ENCODE data around the gene CCDC93. TPM values are rescaled to one million over a fixed set of nuclear protein-coding genes. Genes with fewer than 3 reads are reported as not detected.

CCDC93 gene
- total and polyA plus RNA-seq, 2 experiments from 2014 or later: 12.8 to 15.9 TPM

- no peak overlapping the region for H3K9ac ChIP-seq
- no peak overlapping the region for H3K4me2 ChIP-seq (ENCODE audit: unreplicated experiment)
- no peak for DNase-seq
- peaks cover 2% of the 10 kb centered on the region for H3K79me2 ChIP-seq (ENCODE audit: insufficient read depth)
- no peaks in the 10 kb centered on the region for H4K20me1 ChIP-seq (ENCODE audit: insufficient read depth)
- no peaks in the 10 kb centered on the region for H3K9me2 ChIP-seq (ENCODE audit: insufficient read depth)
- H3K4me3 ChIP-seq: no peak overlapping the region
- H3K27me3 ChIP-seq (replicated peaks; ENCODE audit: insufficient read depth): no peaks in the 10 kb centered on the region
- no peak overlapping the region for H2AFZ ChIP-seq
- peaks cover 34% of the 10 kb centered on the region for H3F3A ChIP-seq (ENCODE audit: insufficient read depth)
- H3K4me1 ChIP-seq (ENCODE audit: insufficient read depth): peaks cover 45% of the 10 kb centered on the region
- in situ Hi-C loops (cut with MboI): no loop called here
- H3K36me3 ChIP-seq (ENCODE audit: low read depth): peaks cover 4% of the 10 kb centered on the region; the same call in 1 of the 2 replicates
- H3K27ac ChIP-seq: no peak overlapping the region
- H3K9me3 ChIP-seq (ENCODE audit: low read depth): no peaks in the 10 kb centered on the region
- TF ChIP-seq EZH2phosphoT487 (IDR thresholded peaks at IDR 0.05; ENCODE audit: insufficient read depth, low read depth) (no peak), EZH2 (IDR thresholded peaks at IDR 0.05; ENCODE audit: insufficient read depth, poor library complexity, severe bottlenecking) (no peak)
- 98 to 99% methylated on average over 2 of the region's 2 CpGs for WGBS, 2 experiments (ENCODE audit: low coverage in 1 of 2, low lambda C conversion rate in 2 of 2, missing lambda C conversion rate in 2 of 2)
These were observed 29.7 kb downstream of the CCDC93 start for GRCh38 chr2:117984208-117984607.

GRCh38 chr2:117983040-117983439 is 30.8 kb downstream of the CCDC93 start:
- H4K20me1 ChIP-seq (ENCODE audit: insufficient read depth): no peaks in the 10 kb centered on the region
- peaks cover 6% of the 10 kb centered on the region for H3K79me2 ChIP-seq (ENCODE audit: insufficient read depth)
- H3F3A ChIP-seq (ENCODE audit: insufficient read depth): peaks cover 45% of the 10 kb centered on the region
- no peaks in the 10 kb centered on the region for H3K9me2 ChIP-seq (ENCODE audit: insufficient read depth)
- WGBS, 2 experiments (ENCODE audit: low coverage in 1 of 2, low lambda C conversion rate in 2 of 2, missing lambda C conversion rate in 2 of 2): 51 to 56% methylated on average over 3 of the region's 3 CpGs
- H3K27me3 ChIP-seq (replicated peaks; ENCODE audit: insufficient read depth): no peaks in the 10 kb centered on the region
- no peak overlapping the region for H2AFZ ChIP-seq
- H3K4me2 ChIP-seq (ENCODE audit: unreplicated experiment): no peak overlapping the region
- peaks cover 8% of the 10 kb centered on the region for H3K36me3 ChIP-seq (ENCODE audit: low read depth)
- no peak overlapping the region for H3K4me3 ChIP-seq
- H3K27ac ChIP-seq: peak overlapping the region; percentile 91
- TF ChIP-seq EZH2phosphoT487 (IDR thresholded peaks at IDR 0.05; ENCODE audit: insufficient read depth, low read depth): no peak
- TF ChIP-seq EZH2 (IDR thresholded peaks at IDR 0.05; ENCODE audit: insufficient read depth, poor library complexity, severe bottlenecking): no peak
- in situ Hi-C loops (cut with MboI): no loop called here
- H3K4me1 ChIP-seq (ENCODE audit: insufficient read depth): peaks cover 57% of the 10 kb centered on the region
- no peak overlapping the region for H3K9ac ChIP-seq
- H3K9me3 ChIP-seq (ENCODE audit: low read depth): no peaks in the 10 kb centered on the region
- peak; percentile 24 for DNase-seq

DNA sequence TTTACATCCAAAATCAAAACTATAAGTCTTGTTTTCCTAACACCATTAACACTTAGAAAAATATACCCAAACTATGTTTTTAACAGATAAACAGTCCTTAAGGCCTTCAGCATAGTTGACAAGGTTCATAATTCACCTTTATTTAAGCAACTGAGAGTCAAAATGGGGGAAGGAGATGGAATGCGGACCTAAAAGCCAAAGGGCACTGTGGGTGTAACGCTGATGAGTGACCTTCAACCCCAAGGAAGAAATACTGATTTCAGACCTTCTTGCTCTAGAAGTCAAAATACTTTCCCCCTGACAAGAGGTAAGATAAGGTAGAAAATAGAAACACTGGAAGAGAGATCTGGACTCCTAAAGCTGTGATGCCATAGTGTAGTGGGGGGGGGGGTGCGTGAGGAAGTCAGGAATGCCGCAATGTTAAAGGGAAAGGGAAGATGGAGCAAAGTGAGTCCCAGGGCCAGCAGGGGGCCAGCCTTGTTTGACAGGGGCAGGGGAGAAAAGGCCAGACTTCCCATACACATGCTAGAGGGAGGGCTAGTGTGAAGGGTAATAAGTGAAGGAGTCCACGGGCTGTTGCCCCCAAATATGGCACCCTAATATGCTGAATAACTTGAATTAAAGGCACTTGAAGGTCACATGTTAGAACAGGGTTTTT is 31.4 kb downstream of the CCDC93 start:
- Histone ChIP-seq H3K9ac (no peak overlapping the region), H2AFZ (no peak overlapping the region), H3K4me3 (no peak overlapping the region), H3K79me2 (ENCODE audit: insufficient read depth) (peaks cover 12% of the 10 kb centered on the region), H3K9me3 (ENCODE audit: low read depth) (no peaks in the 10 kb centered on the region), H3K4me1 (ENCODE audit: insufficient read depth) (peaks cover 62% of the 10 kb centered on the region), H3K9me2 (ENCODE audit: insufficient read depth) (no peaks in the 10 kb centered on the region), H3K36me3 (ENCODE audit: low read depth) (peaks cover 11% of the 10 kb centered on the region), H3K27me3 (replicated peaks; ENCODE audit: insufficient read depth) (no peaks in the 10 kb centered on the region), H3F3A (ENCODE audit: insufficient read depth) (peaks cover 51% of the 10 kb centered on the region), H3K27ac (peak overlapping the region; percentile 91), H4K20me1 (ENCODE audit: insufficient read depth) (no peaks in the 10 kb centered on the region), H3K4me2 (ENCODE audit: unreplicated experiment) (no peak overlapping the region)
- DNase-seq: no peak
- 97 to 100% methylated on average over 5 of the region's 5 CpGs for WGBS, 2 experiments (ENCODE audit: low coverage in 1 of 2, low lambda C conversion rate in 2 of 2, missing lambda C conversion rate in 2 of 2)
- TF ChIP-seq EZH2 (IDR thresholded peaks at IDR 0.05; ENCODE audit: insufficient read depth, poor library complexity, severe bottlenecking) (no peak), EZH2phosphoT487 (IDR thresholded peaks at IDR 0.05; ENCODE audit: insufficient read depth, low read depth) (no peak)
- in situ Hi-C loops (cut with MboI): no loop called here

DNA sequence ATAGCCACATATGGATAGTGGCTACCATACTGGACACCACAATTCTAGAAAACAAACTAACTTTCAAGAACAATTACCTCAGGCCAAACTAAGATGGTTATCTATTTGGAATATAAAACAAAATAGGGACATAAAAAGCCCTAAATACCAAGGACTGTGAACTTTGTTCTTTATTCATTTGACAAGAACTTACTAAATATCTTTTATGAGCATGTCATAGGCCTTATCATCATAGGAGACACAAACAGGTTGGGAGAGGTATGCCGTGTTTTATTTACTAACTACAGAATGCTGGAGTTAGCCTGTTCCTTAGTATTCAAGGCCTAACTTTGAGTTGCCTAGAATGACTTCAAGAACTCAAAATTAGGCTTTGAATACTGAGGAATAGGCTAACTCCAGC is 32.1 kb downstream of the CCDC93 start:
- Histone ChIP-seq H3K36me3 (ENCODE audit: low read depth) (peaks cover 11% of the 10 kb centered on the region), H3K9ac (no peak overlapping the region), H3K9me2 (ENCODE audit: insufficient read depth) (no peaks in the 10 kb centered on the region), H3K9me3 (ENCODE audit: low read depth) (no peaks in the 10 kb centered on the region), H3K27me3 (replicated peaks; ENCODE audit: insufficient read depth) (no peaks in the 10 kb centered on the region), H3K4me1 (ENCODE audit: insufficient read depth) (peaks cover 65% of the 10 kb centered on the region), H4K20me1 (ENCODE audit: insufficient read depth) (no peaks in the 10 kb centered on the region), H3K4me3 (no peak overlapping the region), H3F3A (ENCODE audit: insufficient read depth) (peaks cover 53% of the 10 kb centered on the region), H3K4me2 (ENCODE audit: unreplicated experiment) (no peak overlapping the region), H2AFZ (no peak overlapping the region), H3K79me2 (ENCODE audit: insufficient read depth) (peaks cover 18% of the 10 kb centered on the region), H3K27ac (peak overlapping the region; percentile 91)
- no peak for TF ChIP-seq EZH2 (IDR thresholded peaks at IDR 0.05; ENCODE audit: insufficient read depth, poor library complexity, severe bottlenecking)
- no peak for TF ChIP-seq EZH2phosphoT487 (IDR thresholded peaks at IDR 0.05; ENCODE audit: insufficient read depth, low read depth)
- WGBS, 2 experiments (ENCODE audit: low coverage in 1 of 2, low lambda C conversion rate in 2 of 2, missing lambda C conversion rate in 2 of 2): 43 to 60% methylated on average over 1 of the region's 1 CpG
- DNase-seq: no peak
- in situ Hi-C loops (cut with MboI): no loop called here
